Adrenal gland (tissue), 12 donors: ENCODE results near the gene ZYG11B. TPM values are rescaled to one million over a fixed set of nuclear protein-coding genes. Genes with fewer than 3 reads are reported as not detected.
"Not testable (repeated sequence)": the region's sequence is repeated elsewhere in the genome, so short reads cannot be mapped to it uniquely, and the experiment has no call there.

ENCODE experiments used
- DNase-seq, 7 donors: peaks; one replicate each; pipeline ENCODE4 v3.0.0-alpha.2; 2019 to 2020
- H3K27ac ChIP-seq, 5 donors: fragments of 200-600 bp; sonication (generic) in 4 of 5; 1 replicate in 3 of 5; 2 replicates in 2 of 5; pipeline versions ENCODE4 v1.5.1 to v1.8.0; 2016 to 2020; ENCODE audit warnings: mild to moderate bottlenecking in 1 of 5
- H3K27me3 ChIP-seq: fragments of 200-600 bp; 2 replicates; pipeline ENCODE4 v1.8.0; 2021
- H3K36me3 ChIP-seq, 2 donors: fragments of 200-600 bp; replicated peaks in 1 of 2; 1 replicate in 1 of 2; 2 replicates in 1 of 2; pipeline versions ENCODE4 v1.5.1 to v1.8.0; 2018 to 2022
- H3K4me1 ChIP-seq, 2 donors: fragments of 200-600 bp; replicated peaks in 1 of 2; 1 replicate in 1 of 2; 2 replicates in 1 of 2; pipeline versions ENCODE4 v1.5.1 to v1.8.0; 2018 to 2021
- H3K4me3 ChIP-seq, 4 donors: fragments of 200-600 bp; sonication (generic) in 3 of 4; one replicate each; pipeline ENCODE4 v1.5.1; 2016 to 2018
- H3K9me3 ChIP-seq, 3 donors: fragments of 200-600 bp; sonication (generic) in 1 of 3; replicated peaks in 1 of 3; 1 replicate in 2 of 3; 2 replicates in 1 of 3; pipeline versions ENCODE4 v1.5.1 to v1.8.0; 2016 to 2021
- POLR2A ChIP-seq, 2 donors: fragments of 450-650 bp; IDR thresholded peaks; one replicate each; pipeline ENCODE4 v1.6.1; 2017; ENCODE audit warnings: antibody characterized with exemption in 2 of 2, mild to moderate bottlenecking in 2 of 2, moderate library complexity in 1 of 2
- WGBS, 4 donors: extraction: QIAGEN DNeasy Blood & Tissue Kit in 2 of 4; methylation state at CpG; one replicate each; pipeline versions ENCODE4 v1.1.5 to v1.1.7; 2013 to 2017; 5-methylcytosine and 5-hydroxymethylcytosine counted together
- intact Hi-C, 2 donors: fragments of 100-400 bp; cut with DNase I; formaldehyde crosslinking; loops; one replicate each; pipeline versions ENCODE4 v1.14.1 to v1.15.0; 2022 to 2023
- polyA plus RNA-seq, 3 donors: library from polyadenylated mRNA; stranded (reverse); fragments of 200-250 nt in 2 of 3; fragments of 350-450 nt in 1 of 3; fragmentation: Illumina TruSeq in 1 of 3; extraction: RNeasy Lipid Tissue Mini Kit (QIAGEN cat#74804) in 1 of 3; gene quantifications; one replicate each; pipeline ENCODE4 v1.2.3, GENCODE V29; 2013 to 2014
- total RNA-seq, 9 donors: library from RNA; depleted of rRNA in 4 of 9; stranded (reverse); fragments of >200 nt in 4 of 9; fragments of 120-200 nt in 1 of 9; fragmentation: NEBNext Ultra II Directional in 1 of 9; extraction: Animal tissue kit (Norgen Biotek cat#: 25700) in 1 of 9; gene quantifications; one replicate each; pipeline versions ENCODE4 v1.1.0 to v1.2.4, GENCODE V29; 2013 to 2023
- TF ChIP-seq, protein P1 (sequence below), 6 experiments: fragments of 450-650 bp in 4 of 6; fragments of 200-600 bp in 2 of 6; sonication (generic) in 1 of 6; IDR thresholded peaks; 1 replicate in 5 of 6; 2 replicates in 1 of 6; pipeline versions ENCODE4 v1.5.1 to v1.8.0; 2016 to 2021; ENCODE audit warnings: antibody characterized with exemption in 6 of 6, mild to moderate bottlenecking in 2 of 6, moderate library complexity in 1 of 6
- donor health status: healthy with polysubstance abuse.
- donor health status: Bipolar disorder and iron deficiency.
- donor health status: DM: yes; HTN: yes; CAD: no.
- donor health status: DM: no; HTN: no; CAD: no.
- donor health status: DM: no; HTN: no; CAD: no.
- donor health status: DM: yes; HTN: yes; CAD: no.

Gene ZYG11B
- total and polyA plus RNA-seq, 12 donors = 4.5 to 63.5 (median 38.8) TPM

GRCh38 chr1:52786148-52786547 is 59.9 kb downstream of the ZYG11B start:
- Histone ChIP-seq H3K9me3 (no peaks in the 10 kb centered on the region), H3K27ac (no peak overlapping the region), H3K4me1 (peaks cover 0 to 3% of the 10 kb centered on the region in 2 donors), H3K4me3 (no peak overlapping the region), H3K36me3 (peaks cover 0 to 23% of the 10 kb centered on the region in 2 donors), H3K27me3 (no peaks in the 10 kb centered on the region)
- TF ChIP-seq, protein P1, sequence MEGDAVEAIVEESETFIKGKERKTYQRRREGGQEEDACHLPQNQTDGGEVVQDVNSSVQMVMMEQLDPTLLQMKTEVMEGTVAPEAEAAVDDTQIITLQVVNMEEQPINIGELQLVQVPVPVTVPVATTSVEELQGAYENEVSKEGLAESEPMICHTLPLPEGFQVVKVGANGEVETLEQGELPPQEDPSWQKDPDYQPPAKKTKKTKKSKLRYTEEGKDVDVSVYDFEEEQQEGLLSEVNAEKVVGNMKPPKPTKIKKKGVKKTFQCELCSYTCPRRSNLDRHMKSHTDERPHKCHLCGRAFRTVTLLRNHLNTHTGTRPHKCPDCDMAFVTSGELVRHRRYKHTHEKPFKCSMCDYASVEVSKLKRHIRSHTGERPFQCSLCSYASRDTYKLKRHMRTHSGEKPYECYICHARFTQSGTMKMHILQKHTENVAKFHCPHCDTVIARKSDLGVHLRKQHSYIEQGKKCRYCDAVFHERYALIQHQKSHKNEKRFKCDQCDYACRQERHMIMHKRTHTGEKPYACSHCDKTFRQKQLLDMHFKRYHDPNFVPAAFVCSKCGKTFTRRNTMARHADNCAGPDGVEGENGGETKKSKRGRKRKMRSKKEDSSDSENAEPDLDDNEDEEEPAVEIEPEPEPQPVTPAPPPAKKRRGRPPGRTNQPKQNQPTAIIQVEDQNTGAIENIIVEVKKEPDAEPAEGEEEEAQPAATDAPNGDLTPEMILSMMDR (IDR thresholded peaks at IDR 0.05) = no peak
- TF ChIP-seq POLR2A (IDR thresholded peaks at IDR 0.05) = no peak
- DNase-seq = no peak
- intact Hi-C loops = no loop called here
- WGBS, 4 donors = 93 to 98% (median 95%) methylated on average over 4 of the region's 4 CpGs

GRCh38 chr1:52790429-52790828 is 64.2 kb downstream of the ZYG11B start:
- H3K4me3 ChIP-seq, DNase-seq, H3K4me1 ChIP-seq, H3K27me3 ChIP-seq, intact Hi-C loops, H3K27ac ChIP-seq, H3K9me3 ChIP-seq: not testable (repeated sequence)
- WGBS, 4 donors = 97 to 100% (median 98%) methylated on average over 12 of the region's 12 CpGs
- H3K36me3 ChIP-seq = peaks cover 0 to 12% of the 10 kb centered on the region in 2 donors

GRCh38 chr1:52792036-52792435 is 65.8 kb downstream of the ZYG11B start:
- no peaks in the 10 kb centered on the region for H3K4me1 ChIP-seq
- H3K4me3 ChIP-seq = no peak overlapping the region
- DNase-seq = no peak
- no peak for TF ChIP-seq POLR2A (IDR thresholded peaks at IDR 0.05)
- TF ChIP-seq, protein P1 (IDR thresholded peaks at IDR 0.05) = no peak
- WGBS, 4 donors = 48 to 72% (median 55%) methylated on average over 1 of the region's 1 CpG
- no peak overlapping the region for H3K27ac ChIP-seq
- H3K36me3 ChIP-seq = peaks cover 0 to 5% of the 10 kb centered on the region in 2 donors
- H3K27me3 ChIP-seq = no peaks in the 10 kb centered on the region
- no peaks in the 10 kb centered on the region for H3K9me3 ChIP-seq
- intact Hi-C loops = no loop called here

DNA sequence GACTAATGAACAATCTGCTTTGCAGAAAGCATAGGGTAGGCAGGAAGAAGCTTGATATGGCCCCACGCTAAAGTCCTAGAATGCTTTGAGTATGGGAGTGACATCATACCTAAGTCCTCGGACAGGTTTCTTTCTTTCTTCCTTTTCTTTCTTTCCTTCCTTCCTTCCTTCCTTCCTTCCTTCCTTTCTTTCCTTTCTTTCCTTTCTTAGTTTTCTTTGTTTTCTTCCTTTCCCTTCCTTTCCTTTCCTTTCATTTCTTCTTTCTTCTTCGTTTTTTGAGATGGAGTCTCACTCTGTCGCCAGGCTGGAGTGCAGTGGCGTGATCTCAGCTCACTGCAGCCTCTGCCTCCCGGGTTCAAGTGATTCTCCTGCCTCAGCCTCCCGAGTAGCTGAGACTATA is 67.5 kb downstream of the ZYG11B start:
- H3K4me3 ChIP-seq, H3K27me3 ChIP-seq, H3K36me3 ChIP-seq, intact Hi-C loops, H3K27ac ChIP-seq, H3K4me1 ChIP-seq, DNase-seq, H3K9me3 ChIP-seq: not testable (repeated sequence)
- WGBS, 4 donors = 79 to 93% (median 90%) methylated on average over 7 of the region's 7 CpGs

DNA sequence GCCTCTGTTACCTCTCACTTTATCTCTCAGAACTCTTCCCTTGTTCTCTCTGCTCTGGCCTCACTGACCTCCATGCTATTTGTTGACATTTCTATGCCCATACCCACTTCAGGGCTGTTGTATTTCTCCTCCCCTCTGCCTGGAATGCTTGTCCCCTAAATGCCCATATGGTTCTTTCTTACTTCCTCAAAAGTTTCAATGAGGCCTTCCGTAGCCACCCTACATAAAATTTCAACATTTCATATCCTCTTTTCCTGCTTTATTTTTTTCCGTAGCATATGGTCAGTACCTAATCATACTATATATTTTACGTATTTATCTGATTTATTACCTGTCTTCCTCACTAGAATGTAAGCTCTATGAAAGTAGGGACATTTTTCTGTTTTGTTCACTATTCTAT is 69.2 kb downstream of the ZYG11B start:
- DNase-seq = no peak
- Histone ChIP-seq H3K4me1 (no peaks in the 10 kb centered on the region), H3K27me3 (no peaks in the 10 kb centered on the region), H3K9me3 (no peaks in the 10 kb centered on the region), H3K27ac (no peak overlapping the region), H3K36me3 (peaks cover 0 to 5% of the 10 kb centered on the region in 2 donors), H3K4me3 (no peak overlapping the region)
- intact Hi-C loops = no loop called here
- WGBS, 4 donors = 80 to 87% (median 83%) methylated on average over 3 of the region's 3 CpGs
- TF ChIP-seq POLR2A (IDR thresholded peaks at IDR 0.05) = no peak
- TF ChIP-seq, protein P1 (IDR thresholded peaks at IDR 0.05) = no peak
